Hepatocyte (in vitro differentiated cells): ENCODE measurements around the gene CAMLG. TPM values are rescaled to one million over a fixed set of nuclear protein-coding genes. Genes with fewer than 3 reads are reported as not detected.
"Not testable (repeated sequence)": the region's sequence is repeated elsewhere in the genome, so short reads cannot be mapped to it uniquely, and the experiment has no call there.

Experiments used
- DNase-seq: peaks from one replicate; pipeline ENCODE4 v3.0.0-alpha.2; 2016; ENCODE audit warnings: low spot score
- H2AFZ ChIP-seq: fragments of 200-600 bp; sonication (generic); 2 replicates; pipeline ENCODE4 v1.6.0; 2016; ENCODE audit warnings: antibody characterized with exemption, mild to moderate bottlenecking
- H3K27ac ChIP-seq: fragments of 200-600 bp; sonication (generic); 2 replicates; pipeline ENCODE4 v1.5.1; 2016; ENCODE audit warnings: mild to moderate bottlenecking
- H3K27me3 ChIP-seq: fragments of 200-600 bp; sonication (generic); 2 replicates; pipeline ENCODE4 v1.6.1; 2016
- H3K36me3 ChIP-seq: fragments of 200-600 bp; sonication (generic); replicated peaks from 2 replicates; pipeline ENCODE4 v1.5.1; 2016; ENCODE audit warnings: low read depth; ENCODE audit not compliant: insufficient read depth
- H3K4me1 ChIP-seq: fragments of 200-600 bp; sonication (generic); 2 replicates; pipeline ENCODE4 v1.5.1; 2016; ENCODE audit warnings: mild to moderate bottlenecking, moderate library complexity; ENCODE audit not compliant: insufficient read depth
- H3K4me2 ChIP-seq: fragments of 200-600 bp; sonication (generic); 2 replicates; pipeline ENCODE4 v1.6.0; 2016
- H3K4me3 ChIP-seq: fragments of 200-600 bp; sonication (generic); 2 replicates; pipeline ENCODE4 v1.5.1; 2016; ENCODE audit warnings: mild to moderate bottlenecking
- H3K79me2 ChIP-seq: fragments of 200-600 bp; sonication (generic); 2 replicates; pipeline ENCODE4 v1.6.0; 2017; ENCODE audit warnings: mild to moderate bottlenecking
- H3K9me2 ChIP-seq: fragments of 200-600 bp; sonication (generic); replicated peaks from 2 replicates; pipeline ENCODE4 v1.6.0; 2017; ENCODE audit warnings: mild to moderate bottlenecking; ENCODE audit not compliant: insufficient read depth
- H3K9me3 ChIP-seq: fragments of 200-600 bp; sonication (generic); 2 replicates; pipeline ENCODE4 v1.5.1; 2016; ENCODE audit warnings: low read depth, mild to moderate bottlenecking
- H4K20me1 ChIP-seq: fragments of 200-600 bp; sonication (generic); 2 replicates; pipeline ENCODE4 v1.6.0; 2016; ENCODE audit warnings: mild to moderate bottlenecking; ENCODE audit not compliant: insufficient read depth, poor library complexity, severe bottlenecking
- EZH2 ChIP-seq: fragments of 200-600 bp; sonication (generic); IDR thresholded peaks from 2 replicates; pipeline ENCODE4 v1.6.1; 2016; ENCODE audit warnings: antibody characterized with exemption, mild to moderate bottlenecking, borderline replicate concordance
- EZH2phosphoT487 ChIP-seq: fragments of 200-600 bp; sonication (generic); IDR thresholded peaks from one replicate; pipeline ENCODE4 v1.6.1; 2018; ENCODE audit warnings: antibody characterized with exemption, mild to moderate bottlenecking, low read depth, moderate library complexity; ENCODE audit not compliant: unreplicated experiment, severe bottlenecking
- WGBS: methylation state at CpG from one replicate; pipeline ENCODE4 v1.1.6; 2016; ENCODE audit warnings: low lambda C conversion rate; ENCODE audit errors: missing lambda C conversion rate; 5-methylcytosine and 5-hydroxymethylcytosine counted together
- polyA plus RNA-seq: library from polyadenylated mRNA; unstranded; fragments of >200 nt; fragmentation: Nextera tagmentation; extraction: Ambion mirVana; gene quantifications from 2 replicates; pipeline ENCODE4 v1.2.1, GENCODE V29; 2016
- total RNA-seq: library from RNA; depleted of rRNA; stranded (reverse); fragments of >200 nt; gene quantifications from 2 replicates; pipeline ENCODE4 v1.2.3, GENCODE V29; 2014
- TF ChIP-seq, protein P1 (sequence below): fragments of 200-600 bp; sonication (generic); IDR thresholded peaks from 2 replicates; pipeline ENCODE4 v1.5.1; 2016; ENCODE audit warnings: antibody characterized with exemption, mild to moderate bottlenecking; ENCODE audit not compliant: poor library complexity

Gene CAMLG
- total and polyA plus RNA-seq, 2 experiments from 2014 or later: 33.8 to 37.1 TPM

DNA sequence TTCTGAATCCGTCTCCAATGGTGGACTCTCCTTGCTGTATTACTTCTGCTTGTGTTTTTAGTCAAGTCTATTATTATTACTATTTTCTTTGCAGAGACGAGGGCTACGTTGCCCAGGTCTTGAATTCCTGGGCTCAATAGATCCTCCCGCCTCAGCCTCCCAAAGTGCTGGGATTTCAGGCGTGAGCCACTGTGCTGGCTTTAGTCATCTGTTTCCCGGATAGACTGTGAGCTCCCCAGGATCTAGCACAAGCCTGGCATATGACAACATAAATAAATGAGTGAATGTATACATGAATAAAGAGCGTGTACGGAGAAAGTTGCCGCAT is 19.8 kb downstream of the CAMLG start:
- DNase-seq: no peak
- Histone ChIP-seq H3K4me2 (peak overlapping the region; percentile 81), H4K20me1 (peaks cover 14% of the 10 kb centered on the region), H2AFZ (peak overlapping the region; percentile 87), H3K4me3 (peak overlapping the region; percentile 61), H3K36me3 (no peaks in the 10 kb centered on the region), H3K27ac (peak overlapping the region; percentile 69), H3K4me1 (peaks cover 6% of the 10 kb centered on the region), H3K9me3 (no peaks in the 10 kb centered on the region), H3K9me2 (no peaks in the 10 kb centered on the region), H3K79me2 (peaks cover 44% of the 10 kb centered on the region), H3K27me3 (no peaks in the 10 kb centered on the region)
- WGBS: 26% methylated on average over 9 of the region's 9 CpGs
- TF ChIP-seq, protein P1, sequence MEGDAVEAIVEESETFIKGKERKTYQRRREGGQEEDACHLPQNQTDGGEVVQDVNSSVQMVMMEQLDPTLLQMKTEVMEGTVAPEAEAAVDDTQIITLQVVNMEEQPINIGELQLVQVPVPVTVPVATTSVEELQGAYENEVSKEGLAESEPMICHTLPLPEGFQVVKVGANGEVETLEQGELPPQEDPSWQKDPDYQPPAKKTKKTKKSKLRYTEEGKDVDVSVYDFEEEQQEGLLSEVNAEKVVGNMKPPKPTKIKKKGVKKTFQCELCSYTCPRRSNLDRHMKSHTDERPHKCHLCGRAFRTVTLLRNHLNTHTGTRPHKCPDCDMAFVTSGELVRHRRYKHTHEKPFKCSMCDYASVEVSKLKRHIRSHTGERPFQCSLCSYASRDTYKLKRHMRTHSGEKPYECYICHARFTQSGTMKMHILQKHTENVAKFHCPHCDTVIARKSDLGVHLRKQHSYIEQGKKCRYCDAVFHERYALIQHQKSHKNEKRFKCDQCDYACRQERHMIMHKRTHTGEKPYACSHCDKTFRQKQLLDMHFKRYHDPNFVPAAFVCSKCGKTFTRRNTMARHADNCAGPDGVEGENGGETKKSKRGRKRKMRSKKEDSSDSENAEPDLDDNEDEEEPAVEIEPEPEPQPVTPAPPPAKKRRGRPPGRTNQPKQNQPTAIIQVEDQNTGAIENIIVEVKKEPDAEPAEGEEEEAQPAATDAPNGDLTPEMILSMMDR: no peak
- TF ChIP-seq EZH2phosphoT487 (no peak), EZH2 (no peak)

DNA sequence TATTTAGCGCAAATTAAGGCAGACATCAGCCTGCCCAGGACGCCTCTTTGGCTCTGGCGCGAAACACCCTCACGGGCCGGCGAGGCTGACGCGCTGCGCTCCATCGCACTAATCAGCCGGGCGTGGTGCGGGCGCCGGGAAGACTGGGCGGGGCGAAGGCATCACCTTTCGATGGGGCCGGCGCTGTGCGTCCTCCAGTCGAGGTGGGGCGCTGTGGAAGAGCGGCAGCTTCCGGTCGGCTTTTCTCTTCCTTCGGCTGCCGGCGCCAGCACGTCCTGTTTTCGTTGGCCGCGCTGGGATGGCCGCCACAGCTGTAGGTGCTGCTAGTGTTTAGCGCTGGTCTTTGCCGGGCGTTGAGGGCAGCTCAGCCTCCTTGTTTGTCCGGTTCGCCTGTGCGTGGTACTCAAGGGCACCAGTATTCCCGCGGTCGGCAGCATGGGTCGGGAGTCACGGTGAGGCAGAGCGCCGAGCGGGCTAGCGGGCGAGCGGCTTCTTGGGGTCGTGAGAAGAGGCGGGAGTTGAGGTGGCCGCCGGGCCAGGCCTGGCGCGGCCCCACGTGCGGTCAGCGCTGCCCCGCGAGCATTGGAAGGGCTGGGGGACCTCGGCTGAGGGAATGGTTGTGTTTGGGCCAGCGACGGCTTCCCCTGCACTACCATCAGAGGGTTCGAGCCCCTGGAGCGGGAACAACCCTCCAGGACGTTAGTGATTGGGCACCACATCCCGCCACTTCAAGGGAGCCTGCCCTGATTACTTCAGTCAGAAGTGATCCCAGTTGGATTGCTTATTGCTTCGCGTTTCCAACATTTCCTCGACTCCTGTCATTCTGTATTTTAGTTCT is 20.4 kb downstream of the CAMLG start, which contains the start of gene DDX46:
TSS of gene DDX46 (plus strand) at position 276 of the 838 bp plus-strand sequence. CDS start at position 436, 160 bp downstream.
- peak within 1 kb of the TSS; percentile 87 for H2AFZ ChIP-seq

DNA sequence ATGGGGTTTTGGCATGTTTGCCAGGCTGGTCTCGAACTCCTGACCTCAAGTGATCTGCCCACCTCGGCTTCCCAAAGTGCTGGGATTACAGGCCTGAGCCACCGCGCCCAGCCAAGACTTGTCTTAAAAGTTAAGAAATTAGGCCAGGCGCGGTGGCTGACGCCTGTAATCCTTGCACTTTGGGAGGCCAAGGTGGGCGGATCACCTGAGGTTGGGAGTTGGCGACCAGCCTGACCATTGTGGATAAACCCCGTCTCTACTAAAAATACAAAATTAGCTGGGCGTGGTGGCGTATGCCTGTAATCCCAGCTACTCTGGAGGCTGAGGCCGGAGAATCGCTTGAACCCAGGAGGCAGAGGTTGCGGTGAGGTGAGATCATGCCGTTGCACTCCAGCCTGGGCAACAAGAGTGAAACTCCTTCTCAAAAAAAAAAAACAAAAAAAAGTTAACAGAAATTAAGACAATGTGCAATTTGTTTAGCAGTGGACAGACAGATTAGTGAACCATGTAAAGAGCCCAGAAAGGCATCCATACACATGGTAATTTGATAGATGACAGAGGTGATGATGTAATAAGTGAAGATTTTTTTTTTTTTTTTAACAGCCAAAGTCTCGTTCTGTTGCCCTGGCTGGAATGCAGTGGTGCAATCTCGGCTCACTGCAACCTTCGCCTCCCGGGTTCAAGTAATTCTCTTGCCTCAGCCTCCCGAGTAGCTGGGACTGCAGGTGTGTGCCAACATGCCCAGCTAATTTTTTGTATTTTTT is 29.4 kb downstream of the CAMLG start:
- H4K20me1 ChIP-seq, DNase-seq, H3K4me3 ChIP-seq, H3K4me1 ChIP-seq, H3K27ac ChIP-seq, H3K36me3 ChIP-seq, H3K27me3 ChIP-seq, H3K9me3 ChIP-seq, H2AFZ ChIP-seq, H3K4me2 ChIP-seq, H3K9me2 ChIP-seq: not testable (repeated sequence)
- H3K79me2 ChIP-seq: peaks cover 13% of the 10 kb centered on the region
- WGBS: 96% methylated on average over 21 of the region's 21 CpGs

More for the DNA sequence above, 20.4 kb downstream of the CAMLG start, which contains the start of gene DDX46:
- H3K79me2 ChIP-seq: peaks cover 50% of the 10 kb centered on the region
- WGBS: under 1% methylated on average over 68 of the region's 73 CpGs
- no peaks in the 10 kb centered on the region for H3K27me3 ChIP-seq
- H4K20me1 ChIP-seq: peaks cover 14% of the 10 kb centered on the region
- peak within 1 kb of the TSS; percentile 89 for H3K4me3 ChIP-seq
- H3K9me2 ChIP-seq: no peaks in the 10 kb centered on the region
- no peaks in the 10 kb centered on the region for H3K9me3 ChIP-seq
- TF ChIP-seq, protein P1: peak; percentile 90
- no peak for TF ChIP-seq EZH2phosphoT487
- TF ChIP-seq EZH2: no peak
- H3K36me3 ChIP-seq: no peaks in the 10 kb centered on the region
- peak; percentile 97 for DNase-seq
- H3K27ac ChIP-seq: peak within 1 kb of the TSS; percentile 69
- peak within 1 kb of the TSS; percentile 84 for H3K4me2 ChIP-seq
- H3K4me1 ChIP-seq: peaks cover 6% of the 10 kb centered on the region

DNA sequence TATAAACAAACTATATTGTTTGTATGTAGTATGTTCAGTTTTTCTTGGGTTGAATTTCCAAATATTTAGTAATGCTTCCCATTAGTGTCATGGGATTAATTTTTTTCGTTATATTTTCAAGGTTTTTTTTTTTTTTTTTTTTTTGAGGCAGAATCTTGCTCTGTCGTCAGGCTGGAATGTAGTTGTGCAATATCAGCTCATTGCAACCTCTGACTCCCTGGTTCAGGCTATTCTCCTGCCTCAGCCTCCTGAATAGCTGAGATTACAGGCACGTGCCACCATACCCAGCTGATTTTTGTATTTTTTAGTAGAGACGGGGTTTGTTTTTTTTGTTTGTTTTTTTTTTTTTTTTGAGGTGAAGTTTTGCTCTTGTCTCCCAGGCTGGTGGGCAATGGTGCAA is 30.9 kb downstream of the CAMLG start:
- H3K4me2 ChIP-seq: no peak overlapping the region
- H4K20me1 ChIP-seq: no peaks in the 10 kb centered on the region
- no peaks in the 10 kb centered on the region for H3K79me2 ChIP-seq
- H3K9me3 ChIP-seq: no peaks in the 10 kb centered on the region
- no peak for TF ChIP-seq EZH2
- TF ChIP-seq EZH2phosphoT487: no peak
- TF ChIP-seq, protein P1: no peak
- no peaks in the 10 kb centered on the region for H3K4me1 ChIP-seq
- H3K36me3 ChIP-seq: no peaks in the 10 kb centered on the region
- 78% methylated on average over 4 of the region's 4 CpGs for WGBS
- no peak overlapping the region for H2AFZ ChIP-seq
- no peaks in the 10 kb centered on the region for H3K9me2 ChIP-seq
- no peak overlapping the region for H3K27ac ChIP-seq
- no peak overlapping the region for H3K4me3 ChIP-seq
- no peak for DNase-seq
- no peaks in the 10 kb centered on the region for H3K27me3 ChIP-seq
